GM23248 (cell line): ENCODE results near the gene CTXN1.

Source experiments
- EZH2 ChIP-seq: fragments of 200-600 bp; sonication (generic); IDR thresholded peaks from 2 replicates; pipeline ENCODE4 v1.6.1; 2018; ENCODE audit warnings: antibody characterized with exemption, mild to moderate bottlenecking; ENCODE audit not compliant: insufficient read depth, poor library complexity, severe bottlenecking
- EZH2phosphoT487 ChIP-seq: fragments of 200-600 bp; sonication (generic); IDR thresholded peaks from 2 replicates; pipeline ENCODE4 v1.6.1; 2018; ENCODE audit warnings: antibody characterized with exemption, moderate library complexity, mild to moderate bottlenecking, low read depth; ENCODE audit not compliant: insufficient read depth

GRCh38 chr19:7919610-7920518 is 6.1 kb downstream of the CTXN1 start, which contains the start of gene SNAPC2:
- TF ChIP-seq EZH2phosphoT487 (no peak), EZH2 (no peak)
